Esophagus muscularis mucosa (tissue), 4 donors: ENCODE measurements around the gene RASAL1. TPM values are rescaled to one million over a fixed set of nuclear protein-coding genes. Genes with fewer than 3 reads are reported as not detected.

ENCODE experiments used
- DNase-seq: peaks from one replicate; pipeline ENCODE4 v3.0.0-alpha.2; 2017; ENCODE audit errors: extremely low spot score
- H3K27ac ChIP-seq, 4 donors: fragments of 200-600 bp; sonication (generic); replicated peaks in 1 of 4; 1 replicate in 3 of 4; 2 replicates in 1 of 4; pipeline ENCODE4 v1.5.1; 2016 to 2019; ENCODE audit warnings: mild to moderate bottlenecking in 1 of 4
- H3K27me3 ChIP-seq, 4 donors: fragments of 200-600 bp; sonication (generic); one replicate each; pipeline versions ENCODE4 v1.5.1 to v1.6.0; 2016 to 2019
- H3K36me3 ChIP-seq, 4 donors: fragments of 200-600 bp; sonication (generic); one replicate each; pipeline ENCODE4 v1.5.1; 2016 to 2019
- H3K4me1 ChIP-seq, 4 donors: fragments of 200-600 bp; sonication (generic); one replicate each; pipeline ENCODE4 v1.5.1; 2016 to 2019
- H3K4me3 ChIP-seq, 4 donors: fragments of 200-600 bp; sonication (generic); 1 replicate in 2 of 4; 2 replicates in 2 of 4; pipeline ENCODE4 v1.5.1; 2016 to 2019; ENCODE audit warnings: mild to moderate bottlenecking in 4 of 4, moderate library complexity in 1 of 4
- H3K9me3 ChIP-seq, 4 donors: fragments of 200-600 bp; sonication (generic); 1 replicate in 3 of 4; 2 replicates in 1 of 4; pipeline ENCODE4 v1.5.1; 2016 to 2019
- CTCF ChIP-seq, 3 experiments: fragments of 200-600 bp in 2 of 3; fragments of 450-650 bp in 1 of 3; sonication (generic) in 2 of 3; IDR thresholded peaks; one replicate each; pipeline ENCODE4 v1.5.1; 2017 to 2019; ENCODE audit warnings: antibody characterized with exemption in 3 of 3, mild to moderate bottlenecking in 2 of 3, moderate library complexity in 1 of 3
- EP300 ChIP-seq: sonication (generic); formaldehyde crosslinking; IDR thresholded peaks from one replicate; pipeline ENCODE4 v1.6.1; 2017; ENCODE audit warnings: antibody characterized with exemption
- POLR2A ChIP-seq: fragments of 450-650 bp; IDR thresholded peaks from one replicate; pipeline ENCODE4 v1.6.1; 2017; ENCODE audit warnings: antibody characterized with exemption, moderate library complexity, mild to moderate bottlenecking, low read depth
- POLR2AphosphoS5 ChIP-seq, 2 donors: sonication (generic); formaldehyde crosslinking; IDR thresholded peaks; one replicate each; pipeline ENCODE4 v1.6.1; 2017; ENCODE audit warnings: antibody characterized with exemption in 2 of 2
- WGBS: methylation state at CpG from one replicate; pipeline ENCODE4 v1.1.5; 2018; 5-methylcytosine and 5-hydroxymethylcytosine counted together
- intact Hi-C: fragments of 100-400 bp; cut with DNase I; formaldehyde crosslinking; loops from one replicate; pipeline ENCODE4 v1.15.1; 2023
- total RNA-seq, 4 donors: library from RNA; depleted of rRNA; stranded (reverse); fragments of >200 nt; gene quantifications; one replicate each; pipeline versions ENCODE4 v1.1.0 to v1.2.1, GENCODE V29; 2016

The RASAL1 gene
- total RNA-seq, 4 donors from 2014 or later: 0.17 TPM; not detected in 3

GRCh38 chr12:113058553-113058952, 77.0 kb downstream of the RASAL1 start:
- intact Hi-C loops: no loop called here
- WGBS: 100% methylated on average over 1 of the region's 1 CpG
- no peaks in the 10 kb centered on the region for H3K9me3 ChIP-seq

GRCh38 chr12:113057565-113058485, 77.7 kb downstream of the RASAL1 start:
- H3K36me3 ChIP-seq: no peaks in the 10 kb centered on the region
- H3K4me3 ChIP-seq: peak overlapping the region; percentile 48 to 60 (median 53)
- no peak for TF ChIP-seq EP300
- H3K9me3 ChIP-seq: no peaks in the 10 kb centered on the region
- peaks cover 7 to 19% (median 15%) of the 10 kb centered on the region in 4 donors for H3K4me1 ChIP-seq
- H3K27ac ChIP-seq: no peak overlapping the region
- 74% methylated on average over 35 of the region's 44 CpGs for WGBS
- DNase-seq: no peak
- H3K27me3 ChIP-seq: peaks cover 0 to 74% (median 23%) of the 10 kb centered on the region in 4 donors
- intact Hi-C loops: no loop called here

More at GRCh38 chr12:113058553-113058952, 77.0 kb downstream of the RASAL1 start:
- H3K36me3 ChIP-seq: no peaks in the 10 kb centered on the region
- peaks cover 7 to 19% (median 15%) of the 10 kb centered on the region in 4 donors for H3K4me1 ChIP-seq
- no peak overlapping the region for H3K27ac ChIP-seq
- TF ChIP-seq EP300 (no peak), CTCF (IDR thresholded peaks at IDR 0.05) (no peak), POLR2AphosphoS5 (IDR thresholded peaks at IDR 0.05) (no peak), POLR2A (no peak)
- no peak for DNase-seq
- peaks cover 0 to 82% (median 23%) of the 10 kb centered on the region in 4 donors for H3K27me3 ChIP-seq
- H3K4me3 ChIP-seq: no peak overlapping the region

GRCh38 chr12:113056631-113057488, 78.7 kb downstream of the RASAL1 start, which contains the start of gene DTX1:
DTX1 (plus strand) TSS chr12:113056730; CDS start chr12:113058193, 1,463 bp downstream.
- peaks cover 7 to 19% (median 15%) of the 10 kb centered on the region in 4 donors for H3K4me1 ChIP-seq
- TF ChIP-seq POLR2A (no peak), POLR2AphosphoS5 (IDR thresholded peaks at IDR 0.05) (no peak), EP300 (no peak), CTCF (IDR thresholded peaks at IDR 0.05) (no peak)
- DNase-seq: no peak
- 0% methylated on average over 11 of the region's 94 CpGs for WGBS
- H3K27ac ChIP-seq: no peak within 1 kb of the TSS
- intact Hi-C loops: no loop called here
- no peaks in the 10 kb centered on the region for H3K9me3 ChIP-seq
- peaks cover 0 to 78% (median 22%) of the 10 kb centered on the region in 4 donors for H3K27me3 ChIP-seq
- peak within 1 kb of the TSS; percentile 48 to 60 (median 53) for H3K4me3 ChIP-seq
- no peaks in the 10 kb centered on the region for H3K36me3 ChIP-seq

- intact Hi-C loops: no loop called here
- Histone ChIP-seq H3K9me3 (no peaks in the 10 kb centered on the region), H3K36me3 (no peaks in the 10 kb centered on the region), H3K27me3 (peaks cover 0 to 76% (median 22%) of the 10 kb centered on the region in 4 donors), H3K27ac (no peak overlapping the region), H3K4me3 (peak overlapping the region; percentile 48 to 60 (median 53)), H3K4me1 (peaks cover 7 to 19% (median 15%) of the 10 kb centered on the region in 4 donors)
- TF ChIP-seq POLR2A (no peak), EP300 (no peak), POLR2AphosphoS5 (IDR thresholded peaks at IDR 0.05) (no peak), CTCF (IDR thresholded peaks at IDR 0.05) (no peak)
- no peak for DNase-seq
- WGBS: 12% methylated on average over 7 of the region's 8 CpGs
These were observed 79.3 kb downstream of the RASAL1 start for GRCh38 chr12:113056381-113056630.
